ENCODE results near the gene TRIM52.

DNA sequence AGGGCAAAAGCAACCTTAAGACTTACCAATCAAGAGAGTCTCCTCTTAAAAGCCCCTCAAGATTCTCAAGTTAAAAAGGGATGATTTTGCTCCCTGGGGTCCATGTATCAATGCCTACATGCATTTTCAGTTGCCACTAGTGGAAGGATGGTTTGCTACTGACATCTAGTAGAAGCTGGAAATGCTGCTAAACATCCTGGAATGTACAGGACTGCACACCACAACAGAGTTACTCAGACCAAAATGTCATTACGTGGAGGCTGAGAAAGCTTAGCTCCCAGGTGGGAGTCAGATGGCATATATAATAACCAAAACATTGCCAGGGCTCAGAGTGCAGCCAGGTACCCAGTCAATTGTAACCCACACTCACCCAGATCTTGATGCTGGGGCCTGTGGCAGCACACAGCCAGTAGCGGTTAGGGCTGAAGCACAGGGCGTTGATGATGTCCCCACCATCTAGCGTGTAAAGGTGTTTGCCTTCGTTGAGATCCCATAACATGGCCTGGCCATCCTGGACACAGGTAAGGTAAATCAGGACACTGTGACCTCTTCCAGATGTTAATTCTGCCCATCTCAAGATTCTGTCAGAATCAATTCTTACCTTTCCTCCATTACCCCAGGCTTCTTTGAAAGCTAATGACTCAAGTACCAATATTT is 23.1 kb downstream of the TRIM52 start:
- no peak for TF ChIP-seq CTCF (IDR thresholded peaks at IDR 0.05; ENCODE audit: low read depth, low read length, poor library complexity, severe bottlenecking)
- TF ChIP-seq EZH2phosphoT487 (IDR thresholded peaks at IDR 0.05; ENCODE audit: borderline replicate concordance, low read length): no peak
